Amniotic epithelial cell (primary cell): ENCODE measurements around the gene GABRR1.
"Not testable (repeated sequence)": the region's sequence is repeated elsewhere in the genome, so short reads cannot be mapped to it uniquely, and the experiment has no call there.

Source experiments
- DNase-seq: peaks from one replicate; pipeline ENCODE4 v3.0.0-alpha.2; 2010; ENCODE audit warnings: low read depth

GABRR1 gene

DNA sequence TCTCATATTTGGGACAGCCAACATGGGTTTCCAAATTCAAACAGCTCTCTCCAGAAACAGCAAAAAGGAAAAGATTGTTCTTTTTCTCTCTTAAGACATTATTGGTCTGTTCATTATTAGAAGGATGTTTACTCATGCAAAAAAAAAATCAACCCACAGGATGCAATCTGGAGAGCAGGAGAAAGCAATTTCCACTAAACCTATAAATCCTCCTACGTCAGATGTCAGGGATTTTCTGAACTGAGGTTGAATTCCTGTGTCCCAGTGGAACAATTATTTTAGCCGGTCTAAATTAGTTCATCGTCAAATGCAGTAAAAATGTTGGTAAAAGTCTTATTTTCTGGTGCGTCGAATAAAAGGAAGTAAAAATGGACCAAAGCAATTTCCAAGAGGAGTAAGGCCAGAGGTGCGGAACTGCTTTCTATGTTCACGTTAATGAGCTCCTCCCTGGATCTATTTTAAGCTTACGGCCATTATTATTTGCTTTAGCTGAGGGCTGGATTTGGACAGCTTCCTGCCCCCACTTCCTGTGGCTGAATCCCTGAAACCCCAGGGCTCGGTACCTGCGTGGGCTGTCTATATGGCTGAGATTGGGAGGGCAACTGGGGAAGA, at the start of gene GABRR1:
GABRR1 (minus strand) TSS at position 60 of the 612 bp plus-strand sequence; CDS start at position 24, 36 bp downstream.
- no peak for DNase-seq

GRCh38 chr6:89264296-89264695, 47.1 kb upstream of the GABRR1 start:
- DNase-seq: no peak

DNA sequence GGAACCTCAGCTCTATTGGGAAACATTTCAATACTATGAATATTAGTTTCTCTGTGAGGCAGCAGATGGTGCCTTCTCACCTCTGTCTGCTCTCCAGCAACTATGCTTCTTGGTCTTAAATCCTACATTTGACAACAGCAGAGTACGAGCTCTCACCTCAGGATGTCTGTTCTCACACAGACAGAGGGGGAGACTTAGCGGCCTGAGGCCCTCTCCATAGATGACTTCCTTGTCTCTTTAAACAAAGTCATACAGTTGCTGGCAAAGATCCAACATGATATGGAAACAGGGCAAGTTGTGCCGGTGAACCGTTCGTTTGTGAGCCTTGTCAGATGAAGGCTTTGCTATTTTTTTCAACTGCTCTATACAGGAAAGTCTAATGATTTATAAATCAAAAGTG, 43.7 kb upstream of the GABRR1 start:
- DNase-seq: no peak

DNA sequence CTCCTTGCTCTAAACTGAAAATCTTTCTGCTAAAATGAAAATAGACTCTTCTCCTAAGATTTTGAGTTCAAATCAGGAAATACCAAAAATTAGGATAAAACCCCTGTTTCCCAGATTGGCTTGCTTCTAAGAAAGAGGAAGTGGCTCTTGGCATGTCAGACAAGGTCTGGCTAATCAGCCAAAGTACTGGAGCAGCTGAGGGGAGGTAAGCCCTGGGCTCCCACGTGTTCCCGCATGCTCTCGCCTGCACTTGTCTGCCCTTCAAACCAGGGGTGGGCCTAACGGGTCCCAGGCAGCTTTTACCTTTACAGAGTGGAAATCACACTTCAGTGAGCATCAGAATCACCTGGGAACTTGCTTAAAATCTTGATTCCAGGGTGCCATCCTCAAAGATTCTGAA, 43.2 kb upstream of the GABRR1 start:
- no peak for DNase-seq

- DNase-seq: no peak
These were observed 41.8 kb upstream of the GABRR1 start for GRCh38 chr6:89258912-89259311.

- no peak for DNase-seq
These were observed 40.6 kb upstream of the GABRR1 start for GRCh38 chr6:89257781-89258180.

- no peak for DNase-seq
These were observed 40.2 kb upstream of the GABRR1 start for GRCh38 chr6:89257346-89257745.

DNA sequence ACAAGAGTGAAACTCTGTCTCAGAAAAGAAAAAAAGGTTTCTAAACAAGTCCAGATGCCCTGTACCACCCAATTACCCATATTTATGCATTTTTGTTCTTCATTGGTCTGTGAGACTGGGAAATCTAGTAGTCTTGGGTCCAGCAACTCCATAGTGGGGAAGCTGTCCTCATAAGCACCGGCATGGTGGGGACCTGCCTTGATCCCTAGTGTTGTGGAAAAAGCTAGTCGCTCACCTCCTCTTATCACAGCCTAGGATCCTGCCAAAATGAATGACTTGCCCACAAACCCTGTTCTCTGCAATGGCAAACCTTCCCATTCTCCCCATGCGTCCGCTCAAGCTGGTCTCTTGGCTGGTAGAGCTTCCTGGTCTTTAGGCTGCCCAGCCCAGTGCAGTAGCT, 38.3 kb upstream of the GABRR1 start:
- DNase-seq: no peak

GRCh38 chr6:89254569-89254968, 37.4 kb upstream of the GABRR1 start:
- peak; percentile 9 for DNase-seq

- no peak for DNase-seq
These were observed 35.7 kb upstream of the GABRR1 start for GRCh38 chr6:89252907-89253306.

GRCh38 chr6:89251976-89252375, 34.8 kb upstream of the GABRR1 start:
- DNase-seq: no peak

GRCh38 chr6:89251170-89251569, 34.0 kb upstream of the GABRR1 start:
- DNase-seq: no peak

DNA sequence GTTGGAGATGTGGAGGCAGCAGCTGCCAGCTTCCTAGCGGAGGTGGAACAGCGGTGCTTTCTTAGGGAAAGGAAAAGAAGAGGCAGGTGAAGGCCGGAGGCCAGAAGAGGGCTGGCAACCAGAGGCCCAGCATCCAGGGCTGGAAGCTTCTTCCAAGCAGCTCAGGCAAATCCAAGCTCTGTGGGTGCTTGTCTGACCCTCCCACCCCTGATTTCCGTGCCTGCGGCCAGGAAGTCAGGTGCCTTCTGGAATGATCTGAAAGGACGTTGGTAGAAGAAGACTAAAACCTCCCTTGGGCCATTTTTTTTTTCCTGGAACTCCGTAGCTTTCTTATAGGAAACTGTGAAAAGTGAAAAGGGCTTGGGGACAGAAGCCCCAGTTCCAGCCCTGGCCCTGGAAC, 33.1 kb upstream of the GABRR1 start:
- DNase-seq: no peak

GRCh38 chr6:89244241-89244985, 27.3 kb upstream of the GABRR1 start:
- no peak for DNase-seq

- no peak for DNase-seq
These were observed 26.1 kb upstream of the GABRR1 start for GRCh38 chr6:89243331-89243629.

DNA sequence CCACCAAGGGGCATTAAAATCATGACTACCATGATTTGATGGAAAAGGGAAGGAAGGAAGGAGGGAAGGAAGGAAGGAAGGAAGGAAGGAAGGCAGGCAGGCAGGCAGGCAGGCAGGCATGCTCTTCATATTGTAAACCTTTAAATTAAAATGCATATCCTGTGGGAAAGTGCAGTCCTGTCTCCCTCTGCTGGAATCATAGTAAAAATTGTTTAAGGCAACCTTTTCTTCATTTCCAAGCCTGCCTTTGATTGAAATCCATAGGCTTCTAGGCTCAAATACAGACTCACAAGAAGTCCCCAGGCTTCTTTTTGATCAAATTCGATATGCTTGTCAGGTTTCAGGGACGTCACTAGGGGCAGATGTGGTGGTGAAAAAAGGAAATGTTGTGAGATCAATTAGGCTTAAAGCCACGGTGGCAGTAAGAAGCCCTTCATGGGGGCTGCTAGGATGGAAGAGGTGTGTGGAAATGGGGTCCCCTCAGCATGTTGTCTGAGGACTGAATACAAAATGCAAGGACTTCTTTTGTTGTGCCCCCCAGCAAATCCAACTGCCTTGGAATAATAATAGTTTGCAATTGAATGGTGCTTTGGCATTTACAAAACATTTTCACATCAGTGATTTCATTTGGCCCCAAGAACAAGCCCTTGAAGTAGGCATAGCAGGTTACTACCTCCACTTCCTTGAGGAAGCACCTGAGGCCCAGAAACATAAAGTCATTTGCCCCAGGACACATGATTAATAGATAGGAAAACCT, 25.6 kb upstream of the GABRR1 start:
- DNase-seq: peak; percentile 54

DNA sequence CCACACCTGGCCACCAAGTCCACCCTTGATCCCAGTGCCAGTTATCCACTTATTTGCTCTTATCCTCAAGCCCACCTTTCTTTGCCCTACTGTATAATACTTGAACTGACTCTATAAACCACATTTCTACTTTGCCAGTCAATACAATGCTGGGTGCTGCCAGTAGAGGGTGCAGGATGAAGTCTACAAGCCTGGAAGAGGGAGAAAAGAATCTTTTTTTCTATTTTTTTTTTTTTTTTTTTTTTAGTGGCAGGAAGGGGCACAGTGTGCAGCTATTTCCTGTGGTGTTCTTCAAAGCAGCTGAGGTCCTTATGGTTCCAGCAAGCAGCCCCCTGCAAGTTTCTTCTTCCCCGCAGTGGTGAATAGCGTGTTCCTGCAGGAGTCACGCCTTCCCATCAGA, 22.2 kb upstream of the GABRR1 start:
- DNase-seq: no peak

- DNase-seq: no peak
These were observed 20.0 kb upstream of the GABRR1 start for GRCh38 chr6:89237158-89237557.

DNA sequence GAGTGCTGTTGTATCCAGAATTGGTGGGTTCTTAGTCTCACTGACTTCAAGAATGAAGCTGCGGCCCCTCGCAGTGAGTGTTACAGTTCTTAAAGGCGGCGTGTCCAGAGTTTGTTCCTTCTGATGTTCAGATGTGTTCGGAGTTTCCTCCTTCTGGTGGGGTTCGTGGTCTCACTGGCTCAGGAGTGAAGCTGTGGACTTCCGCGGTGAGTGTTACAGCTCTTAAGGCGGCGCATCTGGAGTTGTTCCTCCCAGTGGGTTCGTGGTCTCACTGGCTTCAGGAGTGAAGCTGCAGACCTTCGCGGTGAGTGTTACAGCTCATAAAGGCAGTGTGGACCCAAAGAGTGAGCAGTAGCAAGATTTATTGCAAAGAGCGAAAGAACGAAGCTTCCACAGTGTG, 16.4 kb upstream of the GABRR1 start:
- not testable (repeated sequence) for DNase-seq

- no peak for DNase-seq
These were observed 5.5 kb upstream of the GABRR1 start for GRCh38 chr6:89222712-89223039.

DNA sequence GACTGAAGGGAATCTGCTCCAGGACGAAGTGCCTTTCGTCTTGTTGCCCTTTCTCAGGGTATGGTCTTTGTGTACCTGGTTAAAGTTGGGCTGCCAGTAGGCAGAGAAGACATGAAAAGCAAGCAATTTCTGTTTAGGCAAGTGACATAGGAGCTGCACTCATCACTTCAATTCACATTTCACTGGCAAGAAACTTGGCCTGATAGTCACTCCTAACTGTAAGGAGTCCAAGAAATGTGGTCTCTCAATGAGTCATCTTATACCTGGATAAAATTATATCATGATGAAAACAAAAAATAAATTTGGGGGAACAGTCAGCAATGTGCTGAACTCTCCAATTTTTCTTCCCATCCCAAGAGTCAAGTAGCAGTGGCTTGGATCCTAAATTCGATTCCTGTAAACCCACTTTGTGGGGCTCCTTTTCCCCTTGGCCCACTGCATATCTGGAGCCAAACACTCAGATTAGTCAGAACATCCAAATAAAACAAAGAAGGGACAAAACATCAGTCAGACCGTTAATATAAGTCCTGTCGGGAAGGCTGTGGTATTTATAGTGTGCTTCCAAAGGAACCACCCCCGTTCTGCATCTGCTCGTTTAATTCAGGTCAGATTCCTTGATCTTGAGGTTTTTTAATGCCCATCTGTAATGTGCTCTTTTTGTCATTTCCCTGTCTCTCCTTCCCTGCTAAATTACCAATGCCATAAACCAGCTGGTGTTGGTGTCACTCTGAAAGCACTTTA, 5.0 kb upstream of the GABRR1 start:
- peak; percentile 5 for DNase-seq

DNA sequence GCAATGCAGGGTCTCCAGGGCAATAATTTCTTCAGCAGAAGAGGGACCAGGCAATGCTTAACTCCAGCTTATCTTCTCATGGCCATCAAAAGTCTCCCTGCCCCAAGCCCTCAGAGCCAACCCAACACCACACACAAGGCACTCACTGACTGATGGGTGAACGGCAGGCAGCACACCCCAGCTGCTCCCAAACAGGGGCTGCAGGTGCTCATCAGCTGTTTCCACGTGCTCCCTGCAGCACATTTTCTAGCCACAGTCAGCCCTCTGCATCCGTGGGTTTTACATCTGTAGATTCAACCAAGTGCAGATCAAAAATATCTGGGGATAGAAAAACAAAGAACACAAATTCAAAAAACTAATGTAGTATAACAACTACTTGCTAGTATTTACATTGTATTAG, 4.0 kb upstream of the GABRR1 start:
- no peak for DNase-seq

DNA sequence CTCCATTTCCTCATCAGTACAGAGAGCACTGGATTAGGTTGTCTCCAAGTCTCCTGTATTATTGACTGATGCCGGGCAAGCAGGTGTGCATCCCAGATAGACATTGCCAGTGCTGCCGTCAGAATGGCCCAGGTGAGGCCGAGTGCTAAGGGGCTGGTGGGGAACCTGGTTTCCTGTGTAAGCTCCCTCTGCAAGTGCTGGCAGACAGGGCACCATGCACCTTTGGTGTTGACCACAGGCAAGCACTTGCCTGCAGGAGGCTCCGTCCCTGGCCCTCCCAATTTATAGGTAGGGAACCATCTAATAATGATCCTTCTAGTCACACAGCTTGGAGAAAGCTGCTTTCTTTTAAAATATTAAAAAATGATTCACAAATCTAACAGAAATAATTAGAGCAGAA, 747 bp downstream of the GABRR1 start:
- DNase-seq: no peak
